Peyer's patch (tissue), 4 donors: ENCODE measurements around the gene RIC3.

Experiments
- POLR2A ChIP-seq, 2 donors: fragments of 450-650 bp; IDR thresholded peaks; one replicate each; pipeline ENCODE4 v1.5.1; 2017; ENCODE audit warnings: antibody characterized with exemption in 2 of 2, mild to moderate bottlenecking in 2 of 2, moderate library complexity in 2 of 2
- TF ChIP-seq, protein P1 (sequence below), 6 experiments: fragments of 450-650 bp in 4 of 6; fragments of 200-600 bp in 2 of 6; sonication (generic) in 1 of 6; IDR thresholded peaks; one replicate each; pipeline ENCODE4 v1.5.1; 2017 to 2019; ENCODE audit warnings: antibody characterized with exemption in 6 of 6, mild to moderate bottlenecking in 3 of 6, moderate library complexity in 1 of 6

DNA sequence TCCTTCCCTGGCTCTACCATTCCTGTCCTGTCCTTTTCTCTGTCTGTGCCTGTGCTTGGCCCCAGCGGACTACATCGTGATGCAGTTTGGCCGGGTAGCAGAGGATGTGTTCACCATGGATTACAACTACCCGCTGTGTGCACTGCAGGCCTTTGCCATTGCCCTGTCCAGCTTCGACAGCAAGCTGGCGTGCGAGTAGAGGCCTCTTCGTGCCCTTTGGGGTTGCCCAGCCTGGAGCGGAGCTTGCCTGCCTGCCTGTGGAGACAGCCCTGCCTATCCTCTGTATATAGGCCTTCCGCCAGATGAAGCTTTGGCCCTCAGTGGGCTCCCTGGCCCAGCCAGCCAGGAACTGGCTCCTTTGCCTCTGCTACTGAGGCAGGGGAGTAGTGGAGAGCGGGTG, 67.4 kb downstream of the RIC3 start:
- TF ChIP-seq, protein P1, sequence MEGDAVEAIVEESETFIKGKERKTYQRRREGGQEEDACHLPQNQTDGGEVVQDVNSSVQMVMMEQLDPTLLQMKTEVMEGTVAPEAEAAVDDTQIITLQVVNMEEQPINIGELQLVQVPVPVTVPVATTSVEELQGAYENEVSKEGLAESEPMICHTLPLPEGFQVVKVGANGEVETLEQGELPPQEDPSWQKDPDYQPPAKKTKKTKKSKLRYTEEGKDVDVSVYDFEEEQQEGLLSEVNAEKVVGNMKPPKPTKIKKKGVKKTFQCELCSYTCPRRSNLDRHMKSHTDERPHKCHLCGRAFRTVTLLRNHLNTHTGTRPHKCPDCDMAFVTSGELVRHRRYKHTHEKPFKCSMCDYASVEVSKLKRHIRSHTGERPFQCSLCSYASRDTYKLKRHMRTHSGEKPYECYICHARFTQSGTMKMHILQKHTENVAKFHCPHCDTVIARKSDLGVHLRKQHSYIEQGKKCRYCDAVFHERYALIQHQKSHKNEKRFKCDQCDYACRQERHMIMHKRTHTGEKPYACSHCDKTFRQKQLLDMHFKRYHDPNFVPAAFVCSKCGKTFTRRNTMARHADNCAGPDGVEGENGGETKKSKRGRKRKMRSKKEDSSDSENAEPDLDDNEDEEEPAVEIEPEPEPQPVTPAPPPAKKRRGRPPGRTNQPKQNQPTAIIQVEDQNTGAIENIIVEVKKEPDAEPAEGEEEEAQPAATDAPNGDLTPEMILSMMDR (IDR thresholded peaks at IDR 0.05): no peak
- no peak for TF ChIP-seq POLR2A (IDR thresholded peaks at IDR 0.05)
